Ishikawa (cell line): Measurements from ENCODE around the gene IL19.

Source experiments
- CEBPB ChIP-seq: IDR thresholded peaks from 2 replicates; pipeline ENCODE4 v1.6.1; 2012
- CREB1 ChIP-seq: IDR thresholded peaks from 2 replicates; pipeline ENCODE4 v1.6.1; 2012; ENCODE audit warnings: low read depth
- EGR1 ChIP-seq: IDR thresholded peaks from 2 replicates; pipeline ENCODE4 v1.6.1; 2012
- EP300 ChIP-seq: IDR thresholded peaks from 2 replicates; pipeline ENCODE4 v1.6.1; 2012; ENCODE audit warnings: borderline replicate concordance
- FOXM1 ChIP-seq: IDR thresholded peaks from 2 replicates; pipeline ENCODE4 v1.6.1; 2012; ENCODE audit warnings: low read depth, borderline replicate concordance
- MAX ChIP-seq: IDR thresholded peaks from 2 replicates; pipeline ENCODE4 v1.6.1; 2012
- NFIC ChIP-seq: IDR thresholded peaks from 2 replicates; pipeline ENCODE4 v1.6.1; 2012
- RAD21 ChIP-seq: IDR thresholded peaks from 2 replicates; pipeline ENCODE4 v1.6.1; 2012; ENCODE audit warnings: low read depth
- REST ChIP-seq: IDR thresholded peaks from 2 replicates; pipeline ENCODE4 v1.6.1; 2012; ENCODE audit warnings: low read depth, mild to moderate bottlenecking
- TAF1 ChIP-seq: IDR thresholded peaks from 2 replicates; pipeline ENCODE4 v1.6.1; 2012; ENCODE audit warnings: low read depth, mild to moderate bottlenecking
- TCF12 ChIP-seq: IDR thresholded peaks from 2 replicates; pipeline ENCODE4 v1.6.1; 2012; ENCODE audit warnings: low read depth
- TEAD4 ChIP-seq: IDR thresholded peaks from 2 replicates; pipeline ENCODE4 v1.6.1; 2012
- USF1 ChIP-seq: IDR thresholded peaks from 2 replicates; pipeline ENCODE4 v1.6.1; 2012
- YY1 ChIP-seq: IDR thresholded peaks from 2 replicates; pipeline ENCODE4 v1.6.1; 2012; ENCODE audit warnings: low read depth
- ZBTB7A ChIP-seq: IDR thresholded peaks from 2 replicates; pipeline ENCODE4 v1.6.1; 2012; ENCODE audit warnings: low read depth

The IL19 gene

GRCh38 chr1:206792939-206793607 is 22.5 kb downstream of the IL19 start:
- no peak for TF ChIP-seq TAF1
- no peak for TF ChIP-seq FOXM1
- no peak for TF ChIP-seq USF1
- TF ChIP-seq CEBPB = no peak
- TF ChIP-seq RAD21 = no peak
- TF ChIP-seq YY1 = no peak
- no peak for TF ChIP-seq TCF12
- TF ChIP-seq NFIC = no peak
- no peak for TF ChIP-seq TEAD4
- TF ChIP-seq REST = no peak
- no peak for TF ChIP-seq EGR1
- no peak for TF ChIP-seq EP300
- no peak for TF ChIP-seq MAX
- no peak for TF ChIP-seq ZBTB7A
- TF ChIP-seq CREB1 = no peak

GRCh38 chr1:206793620-206794019 is 23.0 kb downstream of the IL19 start:
- TF ChIP-seq FOXM1 = no peak

- TF ChIP-seq REST = no peak
- no peak for TF ChIP-seq RAD21
- no peak for TF ChIP-seq TEAD4
- no peak for TF ChIP-seq EP300
- no peak for TF ChIP-seq YY1
- no peak for TF ChIP-seq CREB1
- no peak for TF ChIP-seq TCF12
- TF ChIP-seq ZBTB7A = no peak
- no peak for TF ChIP-seq FOXM1
- no peak for TF ChIP-seq USF1
- no peak for TF ChIP-seq EGR1
- no peak for TF ChIP-seq CEBPB
- TF ChIP-seq TAF1 = no peak
- no peak for TF ChIP-seq MAX
- TF ChIP-seq NFIC = no peak
Measured at GRCh38 chr1:206794294-206794908, 23.8 kb downstream of the IL19 start.

- TF ChIP-seq YY1 (no peak), REST (no peak), EGR1 (no peak), MAX (no peak), CREB1 (no peak), TEAD4 (no peak), RAD21 (no peak), FOXM1 (no peak), CEBPB (no peak), TAF1 (no peak), EP300 (no peak), ZBTB7A (no peak), USF1 (no peak), NFIC (no peak)
Measured at GRCh38 chr1:206796116-206796515, 25.5 kb downstream of the IL19 start.
